GM19452 (cell line): ENCODE data around the gene PPP1R9A.

Experiments
- ATAC-seq: cut with Tn5 transposase; IDR thresholded peaks from one replicate; pipeline ENCODE4 v1.9.1; 2021; ENCODE audit not compliant: unreplicated experiment

Gene PPP1R9A

DNA sequence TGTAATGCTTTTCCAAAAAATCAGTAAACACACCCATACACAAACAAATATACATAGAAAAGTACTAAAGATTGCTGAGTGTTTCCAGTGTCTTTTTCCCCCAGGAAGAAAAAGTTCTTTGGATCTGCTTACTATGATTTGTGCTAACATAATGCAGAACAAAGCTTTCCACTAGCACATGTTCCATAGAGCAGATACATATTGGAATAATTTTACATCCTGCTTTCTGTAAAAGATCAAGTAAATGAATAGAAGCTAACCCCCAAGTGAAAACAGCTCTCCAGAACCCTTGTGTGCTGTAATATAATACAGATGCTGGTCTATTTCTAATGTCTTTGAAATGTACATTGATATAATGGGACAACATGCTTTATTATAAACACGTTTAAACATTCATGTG lies 291.5 kb downstream of the PPP1R9A start:
- no peak for ATAC-seq

DNA sequence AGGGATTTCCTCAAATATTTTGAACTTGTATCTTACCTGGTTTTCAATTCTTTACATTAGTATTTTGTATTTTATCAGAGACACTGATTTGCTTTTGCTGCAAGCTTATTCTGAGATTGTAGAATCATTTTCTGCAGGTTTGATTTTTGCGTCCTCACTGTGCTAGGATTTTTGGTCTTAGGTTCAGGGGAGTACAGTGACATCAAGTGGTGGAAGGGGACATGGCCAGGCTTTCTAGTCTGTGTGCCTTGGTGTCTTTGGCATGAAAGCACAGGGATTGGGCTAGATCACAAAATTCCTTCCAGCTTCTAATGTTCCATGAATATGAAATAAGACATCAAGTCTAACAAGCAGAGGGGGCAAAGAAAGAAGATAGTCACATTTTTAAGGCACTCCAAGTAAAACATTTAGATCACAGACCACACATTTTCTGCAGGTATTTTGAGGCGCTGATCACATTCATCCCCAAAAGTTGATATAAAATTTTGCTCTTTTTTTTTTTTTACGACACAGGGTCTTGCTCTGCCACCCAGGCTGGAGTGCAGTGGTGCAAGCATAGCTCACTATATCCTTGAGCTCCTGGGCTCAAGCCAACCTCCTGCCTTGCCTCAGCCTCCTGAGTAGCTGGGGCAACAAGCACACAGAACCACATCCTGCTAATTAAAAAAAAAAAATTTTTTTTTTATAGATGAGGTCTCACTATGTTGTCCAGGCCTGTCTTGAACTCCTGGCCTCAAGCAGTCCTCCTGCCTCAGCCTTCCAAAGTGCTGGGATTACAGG lies 292.6 kb downstream of the PPP1R9A start:
- ATAC-seq = no peak

DNA sequence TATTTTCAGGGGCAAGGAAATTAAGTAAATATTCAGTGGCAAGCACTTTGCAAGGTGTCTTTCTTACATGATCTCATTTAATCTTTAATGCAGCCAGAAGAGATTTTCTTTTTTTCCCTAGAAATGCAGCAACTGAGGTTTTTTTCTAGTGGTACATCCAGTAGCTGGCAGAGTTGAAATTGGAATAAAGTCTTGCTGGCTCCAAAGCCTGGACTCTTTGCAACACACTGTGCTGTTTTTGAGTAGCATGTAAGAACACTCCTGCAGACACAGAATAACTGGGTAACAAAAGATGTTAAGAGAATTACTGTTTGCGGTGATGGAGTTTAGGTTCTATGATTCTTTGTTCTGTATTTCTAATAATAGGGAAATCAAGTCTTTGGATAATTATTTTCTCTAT lies 293.3 kb downstream of the PPP1R9A start:
- ATAC-seq = no peak

DNA sequence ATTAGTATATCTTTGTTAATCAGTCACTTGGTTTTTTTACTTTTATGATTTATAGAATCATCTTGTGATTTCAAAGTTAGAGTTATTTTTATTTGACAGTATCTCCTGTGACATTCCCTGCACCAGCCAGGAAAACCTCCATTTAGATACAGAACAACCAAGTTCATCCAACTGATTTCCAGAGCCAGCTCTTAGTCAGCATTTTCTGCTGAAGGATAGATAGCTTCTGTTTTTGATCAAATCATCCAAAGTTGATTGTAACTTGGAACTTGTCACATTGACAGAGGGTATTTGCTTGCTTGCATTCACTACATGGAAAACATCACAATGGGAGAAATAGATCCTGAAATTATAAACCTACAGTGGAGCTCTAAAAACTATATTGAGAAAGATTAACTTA lies 294.3 kb downstream of the PPP1R9A start:
- no peak for ATAC-seq

DNA sequence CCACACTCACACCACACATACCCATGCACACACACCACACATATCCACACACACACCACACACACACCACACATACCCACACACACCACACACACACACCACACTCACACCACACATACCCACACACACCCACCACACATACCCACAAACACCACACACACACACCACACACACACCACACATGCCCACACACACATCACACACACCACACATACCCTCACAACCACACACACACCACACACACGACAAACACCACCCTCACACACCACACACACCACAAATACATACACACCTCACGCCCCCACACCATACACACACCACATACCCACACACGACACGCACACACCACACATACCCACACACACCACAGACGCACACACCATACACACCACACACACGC lies 297.2 kb downstream of the PPP1R9A start:
- ATAC-seq = no peak

DNA sequence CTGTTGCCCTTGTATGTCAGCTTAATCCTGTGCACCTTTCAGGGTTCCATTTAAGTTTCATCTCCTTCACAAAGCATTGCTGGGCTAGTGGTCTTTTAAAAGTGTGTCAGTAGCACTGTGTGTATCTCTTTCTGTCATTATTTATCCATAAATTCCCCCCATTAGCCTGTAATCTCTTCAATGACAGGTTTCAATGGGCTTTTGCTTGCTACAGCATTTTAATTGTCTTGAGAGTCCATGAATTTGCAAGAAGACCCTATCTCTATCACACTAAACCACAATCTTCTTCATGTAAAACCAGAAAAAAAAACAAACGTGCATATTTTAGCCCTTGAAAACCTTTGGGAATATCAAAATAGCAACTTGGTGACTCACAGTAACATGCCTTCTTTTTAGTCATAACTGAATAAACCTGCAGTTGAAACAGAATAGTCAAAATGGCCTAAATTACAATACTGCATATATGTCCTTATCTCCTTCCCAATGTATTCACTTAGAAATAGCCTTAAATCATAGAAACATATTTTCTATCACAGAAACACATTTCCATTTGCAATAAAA lies 298.4 kb downstream of the PPP1R9A start:
- ATAC-seq = no peak

DNA sequence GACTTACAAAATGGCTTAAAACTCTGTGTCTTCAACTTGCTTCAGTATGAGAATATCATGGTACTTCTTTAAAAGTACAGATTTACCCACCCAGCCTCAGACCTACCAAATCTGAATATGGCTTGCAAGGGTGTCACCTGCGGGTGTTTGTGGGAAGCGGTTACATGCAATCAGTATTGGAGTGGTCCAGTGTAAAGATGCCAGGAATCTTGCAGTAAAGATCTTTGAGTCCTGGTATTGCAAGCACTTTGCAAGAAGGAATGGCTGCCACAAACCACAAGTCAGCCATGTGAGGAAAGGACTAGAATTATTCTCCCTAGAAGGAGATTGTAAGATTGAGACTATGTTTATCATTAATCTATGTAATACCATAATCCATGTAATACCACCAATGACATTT lies 301.9 kb downstream of the PPP1R9A start:
- ATAC-seq = no peak

DNA sequence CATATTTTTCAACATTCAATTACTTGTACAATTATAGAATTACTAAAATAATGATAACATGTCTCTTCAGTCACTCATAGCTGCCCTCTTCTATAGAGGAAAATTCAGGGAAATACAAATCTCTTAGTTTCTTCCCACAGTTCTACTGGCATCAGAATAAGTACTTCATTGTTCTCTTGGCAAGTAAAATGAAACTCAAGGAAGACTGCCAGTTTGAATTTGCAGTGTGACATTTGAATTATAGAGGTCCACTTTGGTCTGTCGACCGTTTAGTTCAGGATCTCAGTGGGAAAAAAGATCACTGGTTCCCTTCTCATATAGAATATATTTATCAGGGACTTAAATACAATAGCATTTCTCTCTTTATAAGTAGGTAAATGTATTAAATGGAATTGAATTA lies 302.4 kb downstream of the PPP1R9A start:
- ATAC-seq = no peak

DNA sequence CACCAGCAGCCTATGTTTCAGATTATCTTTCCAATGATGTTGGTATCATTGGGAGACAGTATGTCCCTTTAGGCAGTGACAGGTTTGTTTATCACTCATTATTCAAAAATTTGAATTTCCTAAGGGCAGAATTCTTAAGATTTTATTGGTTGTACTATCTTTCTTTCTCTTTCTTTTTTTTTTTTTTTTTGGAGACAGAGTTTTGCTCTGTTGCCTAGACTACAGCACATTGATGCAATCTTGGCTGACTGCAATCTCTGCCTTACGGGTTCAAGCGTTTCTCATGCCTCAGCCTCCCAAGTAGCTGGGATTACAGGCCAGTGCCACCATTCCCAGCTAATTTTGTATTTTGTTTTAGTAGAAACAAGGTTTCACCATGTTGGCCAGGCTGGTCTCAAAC lies 305.8 kb downstream of the PPP1R9A start:
- no peak for ATAC-seq

DNA sequence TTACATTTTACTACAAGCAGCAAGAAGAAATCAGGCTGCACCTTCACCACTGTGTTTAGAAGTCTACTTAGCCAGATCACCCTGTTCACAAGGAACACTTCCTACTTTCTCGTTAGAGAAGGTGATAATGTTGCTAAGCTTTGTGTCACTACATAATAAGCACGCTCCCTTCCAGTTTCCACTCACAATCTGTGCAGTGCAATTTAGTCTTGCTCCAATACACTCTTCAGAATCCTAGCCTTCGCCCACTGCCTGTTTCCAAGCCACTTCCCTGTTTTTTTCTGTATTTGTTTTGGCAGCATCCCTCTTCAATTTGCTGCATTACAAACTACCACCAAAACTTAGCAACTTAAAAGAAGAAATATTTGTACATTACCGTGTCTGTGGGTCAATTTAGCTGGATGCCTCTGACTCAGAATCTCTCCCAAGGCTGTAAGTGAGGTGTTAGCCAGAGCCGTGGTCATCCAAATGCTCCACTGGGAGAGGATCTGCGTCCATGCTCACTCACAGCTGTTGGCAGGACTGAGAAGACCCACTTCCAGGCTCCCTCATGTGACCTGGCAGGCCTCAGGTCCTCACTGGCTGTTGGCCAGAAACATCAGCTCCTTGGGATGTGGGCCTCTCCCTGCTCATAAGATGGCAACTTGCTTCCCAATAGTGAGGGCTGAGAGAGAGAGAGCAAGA lies 306.6 kb downstream of the PPP1R9A start:
- ATAC-seq = no peak

DNA sequence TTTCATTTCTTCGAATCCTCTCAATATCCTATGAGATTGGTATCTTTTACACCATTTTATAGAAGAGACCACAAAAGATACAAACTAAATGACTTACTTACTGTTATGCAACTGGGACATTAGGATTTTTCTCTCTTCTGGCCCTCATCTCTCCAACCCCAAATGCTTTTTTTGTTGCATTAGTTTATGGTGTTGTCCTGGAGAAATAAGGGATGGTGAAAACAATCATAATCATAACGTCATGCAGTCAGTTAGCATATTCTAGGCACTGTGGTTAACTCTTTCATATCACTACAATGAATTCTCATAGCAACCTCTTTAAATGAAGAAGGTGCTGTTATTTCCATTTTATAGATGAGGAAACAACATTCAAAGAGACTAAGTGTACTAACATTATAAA lies 312.3 kb downstream of the PPP1R9A start:
- no peak for ATAC-seq

DNA sequence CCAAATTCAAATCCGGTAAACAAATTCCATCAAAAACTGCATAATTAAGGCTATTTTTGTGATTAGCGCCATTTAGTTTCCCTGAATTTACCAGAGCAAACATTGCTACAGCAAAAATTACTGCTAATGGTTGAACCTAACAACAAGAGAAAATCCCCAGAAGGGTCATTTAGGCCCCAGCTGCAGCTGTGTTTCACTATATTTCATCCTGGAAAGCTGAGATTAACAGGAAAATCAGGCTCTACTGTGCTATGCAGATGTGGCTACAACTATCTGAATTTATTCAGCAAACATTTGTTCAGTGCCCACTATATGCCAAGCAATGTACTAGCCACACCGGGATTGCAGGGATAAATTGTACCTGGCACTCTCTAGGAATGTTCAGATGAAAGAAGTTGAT lies 312.9 kb downstream of the PPP1R9A start:
- ATAC-seq = no peak

DNA sequence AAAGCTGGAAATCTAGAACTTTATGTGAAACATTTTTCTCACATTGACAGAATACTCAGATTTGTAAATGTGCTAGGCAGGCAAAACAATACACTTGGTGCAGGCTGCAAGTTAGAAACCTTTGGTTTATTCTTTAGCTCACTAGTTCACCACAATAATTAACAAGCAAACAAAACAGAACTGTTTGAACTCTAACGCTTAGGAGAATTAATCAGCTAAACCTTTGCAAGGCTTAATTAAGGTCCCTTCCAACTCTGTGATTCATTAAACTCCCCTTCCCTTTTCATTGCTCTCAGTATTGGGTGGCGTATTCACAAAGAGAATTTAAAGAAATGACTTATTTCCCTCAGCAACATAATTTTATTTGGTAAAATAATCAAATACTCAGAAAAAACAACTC lies 317.9 kb downstream of the PPP1R9A start:
- no peak for ATAC-seq

DNA sequence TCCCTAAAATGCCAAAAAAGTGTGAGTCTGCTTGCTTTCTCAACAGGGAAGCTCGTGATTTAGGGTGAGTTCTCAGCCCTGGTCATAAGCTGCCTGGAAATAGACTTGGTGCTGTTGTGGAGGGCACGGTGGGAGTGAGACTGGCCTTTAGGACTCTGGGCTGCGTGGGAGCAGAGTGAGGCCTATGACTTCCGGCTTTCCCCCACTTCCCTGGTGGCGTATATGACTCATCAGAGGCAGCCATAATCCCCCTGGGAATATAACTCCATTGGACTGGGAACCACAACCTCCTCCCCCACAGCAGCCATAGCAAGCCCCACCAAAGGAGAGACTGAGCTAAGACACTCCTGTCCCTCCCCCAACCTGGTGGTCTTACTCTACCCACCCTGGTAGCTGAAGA lies 321.9 kb downstream of the PPP1R9A start:
- ATAC-seq = no peak

DNA sequence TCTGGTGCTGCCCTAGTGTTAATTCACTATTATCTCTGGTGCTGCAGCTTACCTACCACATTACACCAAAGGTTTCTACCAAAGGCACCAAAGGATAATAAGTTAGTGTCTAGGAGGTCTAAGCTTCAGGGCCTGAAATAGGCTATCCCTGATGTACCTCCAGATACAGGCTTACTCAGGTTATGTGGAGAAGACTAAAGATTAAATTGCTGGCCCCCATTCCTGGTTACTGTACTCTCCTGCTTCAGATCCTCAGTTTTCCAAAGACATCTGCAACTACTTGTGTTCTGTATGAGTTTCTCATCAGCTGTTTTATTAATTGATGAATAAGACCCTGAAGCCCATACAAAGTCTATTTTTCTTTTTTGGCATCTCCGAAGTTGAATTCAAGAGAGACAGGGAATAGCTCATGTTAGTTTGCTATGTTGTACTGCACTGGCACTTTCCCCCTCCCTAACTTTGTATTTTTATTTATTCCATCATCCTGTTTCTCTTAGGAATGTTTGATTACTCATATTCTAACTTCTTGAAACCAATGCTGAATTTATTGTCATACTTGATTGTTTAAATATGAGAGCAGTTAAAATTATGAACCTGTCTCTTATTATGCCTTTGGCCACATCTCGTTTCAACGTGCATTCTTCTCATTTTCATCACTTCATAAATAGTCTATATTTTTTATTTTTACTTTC lies 331.0 kb downstream of the PPP1R9A start:
- ATAC-seq = no peak

DNA sequence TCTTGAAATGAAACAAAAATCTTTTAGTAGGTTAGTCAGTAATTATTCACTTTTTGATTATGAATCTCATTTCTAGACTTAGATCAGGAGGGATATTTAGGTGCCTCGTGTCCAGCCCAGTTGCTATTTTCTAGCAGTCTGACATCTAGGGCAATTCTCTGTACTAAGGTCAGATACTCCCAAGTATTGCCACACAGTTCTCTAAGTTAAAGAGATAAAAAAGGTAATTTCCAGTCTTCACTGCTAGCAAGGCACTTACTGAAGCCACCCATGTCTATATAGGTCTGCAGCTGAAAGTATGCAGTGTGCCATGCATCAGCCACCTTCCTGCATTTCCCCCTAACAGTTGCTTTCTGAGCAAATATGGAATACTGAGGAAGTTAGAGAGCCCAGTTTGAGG lies 333.5 kb downstream of the PPP1R9A start:
- no peak for ATAC-seq

DNA sequence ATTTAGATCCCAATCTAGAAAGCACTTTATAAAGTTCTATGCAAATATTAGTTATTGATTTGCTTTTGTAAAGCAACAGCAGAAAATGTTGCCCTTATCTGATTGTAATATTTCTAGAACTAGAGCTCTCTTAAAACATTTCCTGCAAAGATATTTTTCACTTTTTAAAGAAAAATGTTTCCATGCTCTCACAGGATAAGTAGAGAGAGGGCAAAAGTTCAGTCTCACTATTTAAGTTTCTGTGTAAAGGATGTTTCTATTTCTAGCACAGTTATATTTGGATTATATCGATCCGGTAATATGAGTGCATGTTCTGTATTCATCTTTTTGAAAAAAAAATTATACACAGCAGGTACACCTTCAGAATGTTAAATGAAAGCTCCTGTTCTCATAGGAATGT lies 334.9 kb downstream of the PPP1R9A start:
- ATAC-seq = no peak

DNA sequence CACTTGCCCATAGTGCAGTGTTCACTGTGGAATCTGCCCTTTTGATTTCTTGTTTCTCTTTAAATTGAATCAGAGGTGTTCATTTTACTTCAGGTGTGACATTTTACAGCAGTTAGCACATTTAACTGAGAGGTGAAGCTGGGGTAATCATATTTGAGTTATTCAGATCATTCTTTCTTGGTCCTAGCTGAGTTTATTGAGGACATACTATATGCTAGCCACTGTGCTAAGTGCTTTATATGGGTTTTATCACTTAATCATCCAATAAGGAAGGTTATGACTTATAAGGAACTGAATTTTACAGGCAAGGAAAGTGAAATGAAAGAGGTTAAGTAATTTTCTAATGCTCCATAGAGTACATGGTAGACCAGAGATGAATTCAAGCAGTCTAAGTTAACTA lies 337.2 kb downstream of the PPP1R9A start:
- ATAC-seq = no peak

DNA sequence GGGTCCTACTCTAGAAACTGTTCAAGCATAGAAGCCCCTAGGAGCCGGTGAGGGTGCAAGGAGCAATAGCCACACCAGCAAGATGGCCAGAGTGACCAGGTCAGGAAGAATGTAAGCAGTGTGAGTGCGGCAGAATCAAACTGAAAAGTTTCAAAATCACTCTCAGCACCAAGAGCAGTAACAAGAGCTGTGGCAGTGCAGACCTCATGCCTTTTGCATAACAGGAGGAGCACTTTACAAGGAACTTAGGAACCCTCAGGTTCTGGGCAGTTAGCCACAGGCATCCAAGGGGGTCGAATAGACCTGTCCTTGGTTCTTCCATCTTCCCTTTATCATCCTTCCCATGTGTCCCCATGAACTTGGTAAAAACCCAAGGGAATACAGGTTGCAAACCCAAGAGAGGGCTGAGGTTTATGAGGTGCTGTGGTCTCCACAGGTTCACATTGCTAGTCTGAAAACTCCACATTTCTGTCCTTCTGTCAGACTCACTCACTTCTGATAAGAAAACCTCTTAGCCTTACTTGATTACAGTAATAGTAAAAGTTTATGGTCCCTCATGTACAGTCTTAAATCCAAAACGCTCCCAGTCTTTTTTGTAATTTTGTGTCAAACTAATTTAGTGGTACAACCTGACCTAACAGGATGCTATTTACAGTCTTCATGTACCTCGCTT lies 338.6 kb downstream of the PPP1R9A start:
- no peak for ATAC-seq

DNA sequence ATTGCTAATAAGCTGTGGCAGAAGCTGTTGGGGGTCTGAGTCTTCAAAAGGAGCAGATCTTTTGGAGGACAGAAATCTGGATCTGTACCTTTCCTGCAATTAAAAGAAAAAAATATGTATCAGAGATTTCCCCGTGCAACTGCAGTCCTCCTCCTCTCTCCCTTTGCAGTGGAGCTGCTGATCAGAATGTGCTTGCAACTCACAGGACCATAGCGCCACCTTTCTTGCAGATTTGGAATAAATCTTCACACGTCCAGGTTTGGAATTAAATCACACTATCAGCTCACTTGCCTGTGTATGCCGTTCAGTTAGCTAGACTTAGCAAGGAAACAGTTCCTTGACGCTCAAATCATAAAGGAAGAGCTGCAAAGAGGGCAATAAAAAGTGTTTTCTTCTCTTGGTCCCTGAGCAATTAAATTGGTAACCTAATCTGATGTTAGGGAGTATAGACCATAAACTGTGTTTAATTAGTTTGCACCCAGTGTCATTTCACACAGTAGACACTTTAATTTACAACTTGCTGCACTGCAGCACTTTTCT lies 339.5 kb downstream of the PPP1R9A start:
- ATAC-seq = no peak

DNA sequence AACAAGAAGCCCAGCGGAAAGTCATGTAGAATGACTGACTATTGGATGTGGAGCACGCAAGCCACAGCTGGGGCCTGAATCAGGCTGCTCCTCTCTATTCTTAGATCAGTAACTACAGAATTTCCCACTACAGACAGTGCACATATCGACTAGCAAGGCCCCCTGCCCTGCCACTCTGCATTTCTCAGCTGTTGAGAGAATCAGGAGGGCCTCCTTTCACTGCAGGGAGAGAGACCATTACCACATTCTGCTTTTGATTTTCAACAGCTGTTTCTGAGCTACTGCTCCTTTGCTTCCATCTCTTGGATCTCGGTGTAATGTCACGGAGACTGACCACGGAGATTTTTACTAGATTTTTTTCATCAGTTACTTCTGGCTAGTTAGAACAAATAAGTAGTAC lies 343.2 kb downstream of the PPP1R9A start:
- no peak for ATAC-seq
